ENCODE data around the gene VSIG10. TPM values are rescaled to one million over a fixed set of nuclear protein-coding genes. Genes with fewer than 3 reads are reported as not detected.

VSIG10 gene
- total RNA-seq, 1 donor from 2014 or later: 51.7 TPM

DNA sequence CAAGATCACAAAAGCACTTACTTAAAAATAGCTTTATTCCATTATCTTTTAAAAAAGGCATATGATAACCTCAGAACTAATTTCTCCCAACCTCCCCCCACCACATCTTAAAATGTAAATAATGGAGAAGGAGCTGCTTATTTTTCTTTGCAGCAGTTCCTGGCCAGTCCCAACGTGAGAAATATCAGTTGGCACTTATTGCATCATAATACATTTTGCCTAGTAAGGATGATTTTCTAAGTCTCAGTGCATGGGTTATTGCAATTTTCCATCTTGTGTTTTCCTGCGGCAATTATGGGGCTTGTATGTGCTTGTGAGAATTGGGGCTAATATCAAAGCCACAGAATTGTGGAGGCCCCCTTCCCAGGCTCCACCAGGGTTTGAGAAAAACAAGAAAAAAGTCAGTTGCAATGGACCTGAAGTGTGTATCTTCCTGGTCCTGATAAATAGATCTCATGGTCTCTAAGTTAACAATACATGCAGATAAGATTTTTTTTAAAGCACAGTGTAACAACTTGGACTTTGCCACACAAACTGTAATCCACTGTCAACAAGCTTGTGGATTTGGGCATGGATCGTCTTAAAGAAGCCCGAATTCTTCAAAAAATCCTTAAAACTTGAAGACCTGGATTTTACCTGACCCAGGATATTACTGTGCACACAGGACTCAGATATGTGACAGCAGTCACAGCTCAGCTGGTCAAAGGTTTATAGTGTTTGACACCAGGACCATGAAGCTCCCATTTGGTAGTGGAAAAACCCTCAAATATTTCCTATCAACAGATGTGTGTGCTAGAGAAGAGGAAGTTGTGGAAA lies 40.0 kb downstream of the VSIG10 start:
- H3K4me3 ChIP-seq: no peak overlapping the region
- intact Hi-C loops (cut with DNase I): no loop called here
- DNase-seq (no peak), ATAC-seq (no peak)
- H3K27me3 ChIP-seq (ENCODE audit: low read depth): no peaks in the 10 kb centered on the region
- no peak overlapping the region for H3K27ac ChIP-seq
- H3K9me3 ChIP-seq: no peaks in the 10 kb centered on the region
- TF ChIP-seq, protein P1, sequence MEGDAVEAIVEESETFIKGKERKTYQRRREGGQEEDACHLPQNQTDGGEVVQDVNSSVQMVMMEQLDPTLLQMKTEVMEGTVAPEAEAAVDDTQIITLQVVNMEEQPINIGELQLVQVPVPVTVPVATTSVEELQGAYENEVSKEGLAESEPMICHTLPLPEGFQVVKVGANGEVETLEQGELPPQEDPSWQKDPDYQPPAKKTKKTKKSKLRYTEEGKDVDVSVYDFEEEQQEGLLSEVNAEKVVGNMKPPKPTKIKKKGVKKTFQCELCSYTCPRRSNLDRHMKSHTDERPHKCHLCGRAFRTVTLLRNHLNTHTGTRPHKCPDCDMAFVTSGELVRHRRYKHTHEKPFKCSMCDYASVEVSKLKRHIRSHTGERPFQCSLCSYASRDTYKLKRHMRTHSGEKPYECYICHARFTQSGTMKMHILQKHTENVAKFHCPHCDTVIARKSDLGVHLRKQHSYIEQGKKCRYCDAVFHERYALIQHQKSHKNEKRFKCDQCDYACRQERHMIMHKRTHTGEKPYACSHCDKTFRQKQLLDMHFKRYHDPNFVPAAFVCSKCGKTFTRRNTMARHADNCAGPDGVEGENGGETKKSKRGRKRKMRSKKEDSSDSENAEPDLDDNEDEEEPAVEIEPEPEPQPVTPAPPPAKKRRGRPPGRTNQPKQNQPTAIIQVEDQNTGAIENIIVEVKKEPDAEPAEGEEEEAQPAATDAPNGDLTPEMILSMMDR (IDR thresholded peaks at IDR 0.05): no peak
- H3K36me3 ChIP-seq: no peaks in the 10 kb centered on the region
- peaks cover 42% of the 10 kb centered on the region for H3K4me1 ChIP-seq

DNA sequence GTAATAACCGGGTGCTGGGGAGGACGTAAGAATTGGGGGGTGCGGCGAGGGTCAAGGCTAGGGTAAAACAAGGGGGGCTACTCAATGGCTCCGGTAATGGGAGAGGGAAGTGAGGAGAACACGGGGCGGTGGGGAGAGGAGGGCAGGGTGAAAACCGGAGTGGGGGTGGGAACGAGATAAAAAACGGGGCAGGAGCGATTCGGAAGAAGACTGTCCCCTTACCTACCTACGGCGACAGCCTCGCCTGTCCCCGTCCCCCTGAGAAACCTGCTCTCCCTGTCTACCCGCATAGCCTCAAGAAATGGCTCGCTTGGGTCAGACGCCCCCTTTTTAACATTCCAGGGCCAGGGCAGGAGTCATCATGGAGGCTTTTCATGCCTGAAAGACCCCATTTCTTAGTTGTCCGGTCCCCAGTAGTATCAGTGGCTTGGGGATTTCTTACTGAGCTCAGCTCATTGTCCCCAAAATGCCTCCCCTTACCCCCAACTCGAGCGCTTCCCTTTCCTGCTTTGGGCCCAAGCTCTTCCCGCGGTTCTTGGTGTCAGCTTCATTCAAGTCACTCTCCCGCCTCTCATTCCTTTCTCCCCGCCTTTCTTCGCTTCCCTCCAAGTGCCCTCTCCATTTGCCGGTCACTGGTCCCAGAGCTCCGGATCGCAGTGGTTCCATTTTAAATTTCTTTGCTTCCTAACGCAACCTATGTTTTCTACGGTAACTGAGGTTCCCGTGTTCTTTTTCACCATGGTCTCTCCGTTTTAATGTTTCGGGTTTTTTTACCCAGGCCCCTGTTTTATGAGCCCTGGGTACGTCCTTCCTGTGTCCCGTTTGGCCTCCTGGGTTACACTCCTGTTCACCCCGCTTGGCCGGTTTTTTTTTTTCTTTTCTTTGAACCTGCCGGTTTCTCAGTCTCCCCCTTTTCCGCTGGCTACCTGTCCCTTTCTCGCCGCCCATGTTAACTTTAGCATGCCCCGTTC lies 41.7 kb downstream of the VSIG10 start:
- Histone ChIP-seq H3K36me3 (no peaks in the 10 kb centered on the region), H3K4me3 (peak overlapping the region; percentile 65), H3K27me3 (ENCODE audit: low read depth) (no peaks in the 10 kb centered on the region), H3K27ac (peak overlapping the region; percentile 94), H3K4me1 (peaks cover 43% of the 10 kb centered on the region), H3K9me3 (no peaks in the 10 kb centered on the region)
- ATAC-seq (peak; percentile 45 to 70), DNase-seq (peak; percentile 52)
- TF ChIP-seq, protein P1 (IDR thresholded peaks at IDR 0.05): no peak
- intact Hi-C loops (cut with DNase I): no loop called here

DNA sequence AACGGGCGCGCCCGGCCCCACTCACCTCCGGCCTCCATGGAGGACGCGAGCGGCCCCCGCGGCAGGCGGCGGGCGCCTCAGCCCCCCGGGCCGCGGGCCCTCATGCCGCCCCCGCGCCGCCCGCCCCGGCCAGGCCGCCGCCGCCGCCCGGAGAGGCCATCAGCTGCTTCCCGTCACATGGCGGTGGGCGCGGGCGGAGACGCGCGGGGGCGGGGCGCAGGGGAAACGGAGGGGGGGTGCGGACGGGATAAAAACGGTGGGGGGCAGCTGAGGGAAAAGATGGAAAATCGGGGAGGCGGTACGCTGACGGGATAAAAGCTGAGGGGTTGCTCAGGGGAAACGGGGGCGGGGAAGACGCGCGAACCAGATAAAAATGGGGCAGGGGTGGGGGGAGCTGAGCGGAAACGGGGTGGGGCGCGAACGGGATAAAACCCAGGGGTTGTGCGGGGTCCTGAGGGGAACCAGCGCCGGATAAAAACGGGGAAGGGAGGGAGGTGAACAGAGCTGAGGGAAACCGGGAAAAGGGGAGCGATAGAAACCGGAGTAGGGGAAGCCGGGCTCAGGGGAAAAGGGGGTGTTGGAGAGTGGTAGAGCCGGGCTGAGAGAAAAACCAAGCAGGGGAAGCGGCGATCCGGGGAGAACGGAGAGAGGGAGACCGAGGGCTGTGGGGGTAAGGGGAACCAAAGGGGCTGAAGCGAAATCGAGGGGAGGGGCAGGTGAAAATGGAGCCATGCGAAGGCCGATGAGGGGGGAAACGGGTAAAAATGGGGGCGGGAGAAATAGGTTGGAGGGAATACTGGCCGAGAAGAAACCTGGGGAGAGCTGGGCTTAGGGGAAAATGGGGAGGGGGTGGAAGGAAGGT lies 42.6 kb downstream of the VSIG10 start, which contains the start of gene WSB2:
Gene WSB2, minus strand, starts transcription at position 169 of the 862 bp plus-strand sequence. Its CDS starts 131 bp downstream, at position 38.
- peaks cover 52% of the 10 kb centered on the region for H3K4me1 ChIP-seq
- peak within 1 kb of the TSS; percentile 78 for H3K4me3 ChIP-seq
- TF ChIP-seq, protein P1 (IDR thresholded peaks at IDR 0.05): no peak
- H3K27ac ChIP-seq: peak within 1 kb of the TSS; percentile 94
- H3K36me3 ChIP-seq: no peaks in the 10 kb centered on the region
- intact Hi-C loops (cut with DNase I): no loop called here
- DNase-seq (peak; percentile 80), ATAC-seq (peak; percentile 72 to 75)
- H3K9me3 ChIP-seq: no peaks in the 10 kb centered on the region
- no peaks in the 10 kb centered on the region for H3K27me3 ChIP-seq (ENCODE audit: low read depth)

DNA sequence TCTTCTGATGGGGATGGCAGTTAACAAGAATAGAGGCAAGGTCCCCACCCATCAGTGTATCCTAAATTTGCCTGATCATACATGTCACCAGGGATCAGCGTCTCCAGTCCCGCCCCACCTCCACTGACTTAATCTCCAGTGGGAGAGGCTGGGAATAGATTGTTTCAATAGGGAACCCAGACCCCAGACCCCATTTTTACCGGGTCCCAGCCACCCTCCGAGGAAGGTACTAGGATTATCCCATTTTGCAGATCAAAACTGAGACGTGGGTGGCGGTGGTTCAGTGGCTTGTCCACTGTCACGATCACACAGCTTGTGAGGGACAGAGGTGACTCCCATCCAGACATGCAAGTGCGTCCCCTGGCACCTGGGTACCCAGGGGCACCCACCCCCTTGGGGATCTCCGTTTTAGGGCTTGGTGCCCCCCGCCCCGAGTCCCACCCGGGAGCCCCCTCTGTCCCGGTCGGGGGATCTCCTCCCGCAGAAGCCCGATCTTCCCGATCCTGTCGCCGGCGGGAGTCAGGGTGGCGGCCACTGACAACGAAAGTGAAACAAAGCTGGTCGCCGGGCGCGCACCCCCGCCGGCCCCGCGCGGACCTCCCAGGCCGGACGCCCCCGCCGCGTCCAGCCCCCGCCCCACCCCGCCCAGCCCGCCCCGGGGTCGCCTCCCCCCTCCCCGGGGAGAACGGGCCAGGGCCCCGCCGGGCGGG lies 43.4 kb downstream of the VSIG10 start:
- Histone ChIP-seq H3K36me3 (no peaks in the 10 kb centered on the region), H3K27ac (peak overlapping the region; percentile 94), H3K9me3 (no peaks in the 10 kb centered on the region), H3K4me3 (peak overlapping the region; percentile 78), H3K4me1 (peaks cover 55% of the 10 kb centered on the region), H3K27me3 (ENCODE audit: low read depth) (no peaks in the 10 kb centered on the region)
- TF ChIP-seq, protein P1 (IDR thresholded peaks at IDR 0.05): no peak
- DNase-seq (peak; percentile 78), ATAC-seq (peak; percentile 63 to 66)
- intact Hi-C loops (cut with DNase I): no loop called here
